Fibroblast of pulmonary artery (primary cell): Measurements from ENCODE around the gene ATXN1.

Experiments
- DNase-seq: peaks from one replicate; pipeline ENCODE4 v3.0.0-alpha.2; 2010; ENCODE audit warnings: low read depth
- H3K4me3 ChIP-seq: replicated peaks from 2 replicates; pipeline ENCODE4 v1.5.1; 2011; ENCODE audit warnings: low read depth, mild to moderate bottlenecking, control low read depth, low read length, moderate library complexity
- CTCF ChIP-seq: IDR thresholded peaks from 2 replicates; pipeline ENCODE4 v1.5.1; 2011; ENCODE audit warnings: mild to moderate bottlenecking, control low read depth, low read length, inconsistent platforms; ENCODE audit errors: missing control alignments

ATXN1 gene

DNA sequence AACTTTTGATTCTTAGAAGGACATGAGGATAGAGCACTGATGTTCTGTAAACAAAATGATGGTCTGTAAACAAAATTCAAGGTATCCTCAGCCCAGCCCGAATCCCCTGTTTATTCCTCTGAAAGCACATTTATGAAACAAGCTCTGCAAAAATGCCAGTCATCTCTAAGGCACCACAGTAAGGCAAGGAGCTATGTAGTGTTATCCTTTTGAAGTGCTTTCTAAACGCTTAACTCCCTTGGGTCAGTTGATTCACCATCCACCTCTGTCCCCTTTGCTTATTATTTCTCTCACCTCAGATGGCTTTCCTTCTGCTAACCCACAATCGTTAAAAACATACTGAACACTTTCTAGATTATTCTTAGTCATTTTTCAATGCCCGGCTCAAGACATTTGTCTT lies 93.8 kb downstream of the ATXN1 start:
- H3K4me3 ChIP-seq = no peak overlapping the region
- TF ChIP-seq CTCF = no peak
- DNase-seq = no peak

DNA sequence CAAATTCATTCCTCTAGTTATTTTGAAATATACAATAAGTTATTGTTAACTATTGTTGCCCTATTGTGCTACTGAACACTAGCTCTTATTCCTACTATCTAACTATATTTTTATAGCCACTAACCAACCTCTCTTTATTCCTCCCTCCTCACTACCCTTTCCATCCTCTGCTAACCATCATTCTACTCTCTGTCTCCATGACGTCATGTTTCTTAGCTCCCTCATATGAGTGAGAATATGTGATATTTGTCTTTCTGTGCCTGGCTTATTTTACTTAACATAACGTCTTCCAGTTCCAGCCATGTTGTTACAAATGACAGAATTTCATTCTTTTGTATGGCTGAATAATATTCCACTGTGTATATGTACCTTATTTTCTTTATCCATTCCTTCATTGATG lies 95.3 kb downstream of the ATXN1 start:
- no peak for TF ChIP-seq CTCF
- no peak overlapping the region for H3K4me3 ChIP-seq
- DNase-seq = no peak

GRCh38 chr6:16665182-16665581 lies 96.1 kb downstream of the ATXN1 start:
- DNase-seq = no peak
- TF ChIP-seq CTCF = no peak
- H3K4me3 ChIP-seq = no peak overlapping the region

DNA sequence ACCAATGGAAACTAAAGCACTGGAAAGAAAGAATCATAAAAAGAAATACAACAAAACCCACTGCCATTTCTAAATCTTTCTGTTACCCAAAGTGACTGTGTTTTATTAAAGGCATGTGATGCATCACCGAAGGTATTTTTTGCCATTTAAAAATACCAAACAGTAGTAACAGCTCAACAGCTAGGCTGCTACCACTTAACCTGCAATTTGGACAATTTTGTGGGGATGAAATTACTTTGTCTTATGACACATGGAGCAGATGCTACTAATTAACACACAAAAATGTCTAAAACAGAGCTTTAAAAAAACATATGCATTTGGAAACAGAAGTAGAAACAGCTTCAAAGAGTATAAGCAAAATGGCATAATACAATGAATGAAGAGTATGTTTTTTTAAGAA lies 97.4 kb downstream of the ATXN1 start:
- no peak for TF ChIP-seq CTCF
- no peak overlapping the region for H3K4me3 ChIP-seq
- DNase-seq = no peak

DNA sequence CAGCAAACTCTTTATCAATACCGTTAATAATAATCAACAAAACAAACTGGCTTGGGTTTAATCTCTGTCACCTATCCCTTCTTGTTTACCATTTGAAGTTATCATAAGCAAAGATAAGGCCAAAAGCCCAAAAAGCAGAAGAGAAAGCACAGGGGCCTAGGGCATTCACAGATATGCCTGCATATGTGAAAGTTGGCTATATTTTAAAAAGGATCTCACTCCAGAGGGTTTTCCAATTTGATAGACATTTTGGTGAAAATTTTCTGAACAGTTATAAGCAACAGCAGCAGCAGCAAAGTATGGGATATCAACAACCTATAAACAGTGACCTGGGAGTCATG lies 101.1 kb downstream of the ATXN1 start:
- no peak overlapping the region for H3K4me3 ChIP-seq
- TF ChIP-seq CTCF = no peak
- no peak for DNase-seq

GRCh38 chr6:16659466-16660156 lies 101.6 kb downstream of the ATXN1 start:
- H3K4me3 ChIP-seq = no peak overlapping the region
- DNase-seq = peak; percentile 53
- TF ChIP-seq CTCF = no peak

DNA sequence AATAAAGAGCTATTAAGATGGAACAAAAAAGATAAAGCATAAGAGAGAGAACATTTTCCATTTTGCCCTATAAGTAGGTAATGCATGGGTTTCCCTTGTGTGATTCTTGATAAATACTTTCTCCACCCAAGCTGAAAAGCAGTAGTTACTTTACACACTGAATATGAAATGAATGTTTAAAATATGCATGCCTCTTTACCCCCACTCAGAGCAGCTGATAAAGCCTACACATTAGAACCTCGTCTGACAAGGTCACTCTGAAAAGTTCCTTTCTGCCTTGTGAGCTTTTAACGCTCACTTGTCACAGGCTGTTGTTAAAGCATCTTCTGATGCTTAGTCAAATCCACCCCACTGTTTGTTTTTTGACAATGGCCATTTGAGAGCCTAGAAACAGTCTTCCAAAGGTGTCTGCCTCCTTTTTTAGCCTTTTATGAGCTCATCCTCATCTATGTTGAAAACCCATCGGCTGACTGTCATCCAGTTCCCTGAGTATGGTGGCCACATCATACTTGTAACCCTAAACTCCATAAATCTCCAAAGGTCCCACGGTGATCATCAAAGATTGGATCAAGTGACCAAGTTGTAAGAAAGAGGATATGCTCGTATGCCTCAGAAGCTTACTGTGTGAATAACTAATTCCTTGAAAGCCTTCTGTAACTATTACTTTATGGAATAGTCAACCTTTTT lies 102.8 kb downstream of the ATXN1 start:
- no peak for DNase-seq
- no peak for TF ChIP-seq CTCF
- H3K4me3 ChIP-seq = no peak overlapping the region
